Nephron (organoid): ENCODE data around the gene KCNJ10.
A peak's percentile ranks its signal among the peaks of the same experiment; 100 is the strongest.

Experiments used
- H3K27ac Mint-ChIP-seq, 3 experiments: 2 replicates each; pipeline ENCODE4 v1.8.0; 2020; ENCODE audit warnings: mixed read lengths in 3 of 3, mild to moderate bottlenecking in 2 of 3, moderate library complexity in 1 of 3
- H3K27me3 Mint-ChIP-seq: 2 replicates; pipeline ENCODE4 v1.8.0; 2021; ENCODE audit warnings: low read depth, mild to moderate bottlenecking, moderate library complexity, mixed read lengths
- H3K36me3 Mint-ChIP-seq: 2 replicates; pipeline ENCODE4 v1.8.0; 2020; ENCODE audit warnings: low read depth, mixed read lengths
- H3K4me1 Mint-ChIP-seq: 2 replicates; pipeline ENCODE4 v1.8.0; 2020; ENCODE audit warnings: mixed read lengths
- H3K4me3 Mint-ChIP-seq, 3 experiments: 2 replicates each; pipeline ENCODE4 v1.8.0; 2020; ENCODE audit warnings: mild to moderate bottlenecking in 3 of 3, mixed read lengths in 3 of 3, moderate library complexity in 2 of 3
- H3K9me3 Mint-ChIP-seq: 2 replicates; pipeline ENCODE4 v1.8.0; 2020; ENCODE audit warnings: mixed read lengths
- CTCF ChIP-seq, 3 experiments: fragments of 200-600 bp; sonication (generic); IDR thresholded peaks; one replicate each; pipeline ENCODE4 v1.5.0; 2021; ENCODE audit warnings: antibody characterized with exemption in 3 of 3; ENCODE audit not compliant: unreplicated experiment in 3 of 3

Gene KCNJ10

DNA sequence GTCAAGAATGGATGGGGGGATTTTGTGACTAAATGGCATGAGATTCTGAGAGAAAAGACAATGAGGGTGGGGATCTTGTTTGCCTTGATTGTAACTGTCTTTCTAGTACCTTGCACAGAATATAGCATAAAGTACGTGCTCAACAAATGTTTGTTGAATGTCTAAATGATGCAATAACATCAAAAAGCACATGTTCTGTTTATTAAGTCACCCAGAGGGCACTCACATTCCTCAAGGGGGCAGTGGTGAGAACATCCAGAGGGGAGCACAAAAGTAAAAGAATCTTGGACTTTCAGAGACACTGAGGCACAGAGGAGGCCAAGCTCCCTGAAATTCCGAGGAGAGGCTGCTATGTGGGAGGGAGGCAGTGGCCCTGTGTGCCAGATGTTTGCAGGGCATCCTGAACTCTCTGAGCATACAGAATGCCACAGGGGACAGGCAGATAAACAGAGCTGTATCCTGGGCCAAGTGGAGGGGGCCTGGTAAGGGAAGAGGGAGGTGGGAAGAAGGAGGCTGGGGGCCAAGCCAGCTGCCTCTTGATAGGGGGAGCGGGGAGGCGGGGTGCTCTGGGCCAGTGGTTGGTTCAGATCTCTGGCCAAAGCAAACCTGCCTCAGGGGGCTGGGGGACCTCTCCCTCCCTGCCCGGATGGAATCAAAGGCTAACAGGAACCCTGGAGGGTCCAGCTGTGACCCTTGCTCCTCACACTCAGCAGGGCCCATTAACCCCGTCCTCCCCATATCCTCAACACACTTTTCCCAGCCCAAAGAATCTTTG, 39.1 kb upstream of the KCNJ10 start:
- H3K4me3 Mint-ChIP-seq, result peak overlapping the region in 1 of 3 experiments; percentile 19
- no peaks in the 10 kb centered on the region for H3K9me3 Mint-ChIP-seq
- peaks cover 56% of the 10 kb centered on the region for H3K4me1 Mint-ChIP-seq
- peak; percentile 35 to 53 (median 51) for TF ChIP-seq CTCF (IDR thresholded peaks at IDR 0.05; ENCODE audit: unreplicated experiment in 3 of 3)
- no peaks in the 10 kb centered on the region for H3K36me3 Mint-ChIP-seq
- H3K27me3 Mint-ChIP-seq, result peaks cover 8% of the 10 kb centered on the region
- peak overlapping the region; percentile 26 to 70 (median 66) for H3K27ac Mint-ChIP-seq

DNA sequence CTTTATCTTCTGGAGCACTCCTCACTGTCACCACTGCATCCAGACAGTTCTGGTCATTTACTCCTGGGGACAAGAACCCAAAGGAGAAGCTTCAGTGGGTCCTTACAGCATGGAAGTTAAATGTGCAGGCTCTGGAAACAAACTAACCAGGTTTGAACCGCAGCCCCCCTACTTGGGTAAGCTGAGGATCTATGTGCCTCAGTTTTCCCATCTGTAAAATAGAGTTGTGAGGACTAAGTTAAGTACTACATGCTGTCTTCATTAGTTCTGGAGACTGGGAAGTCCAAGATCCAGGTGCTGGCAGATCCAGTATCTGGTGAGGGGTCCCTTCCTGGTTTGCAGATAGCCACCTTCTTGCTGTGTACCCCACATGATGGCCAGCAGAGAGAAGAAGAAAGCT, 37.6 kb upstream of the KCNJ10 start:
- Mint-ChIP-seq H3K27me3 (peaks cover 8% of the 10 kb centered on the region), H3K36me3 (no peaks in the 10 kb centered on the region), H3K4me1 (peaks cover 58% of the 10 kb centered on the region), H3K9me3 (no peaks in the 10 kb centered on the region), H3K27ac (no peak overlapping the region), H3K4me3 (no peak overlapping the region)
- no peak for TF ChIP-seq CTCF (IDR thresholded peaks at IDR 0.05; ENCODE audit: unreplicated experiment in 3 of 3)

GRCh38 chr1:160105155-160105554, 35.2 kb upstream of the KCNJ10 start:
- Mint-ChIP-seq H3K27ac (peak overlapping the region in 1 of 3 experiments; percentile 86), H3K4me1 (peaks cover 65% of the 10 kb centered on the region), H3K27me3 (peaks cover 8% of the 10 kb centered on the region), H3K9me3 (no peaks in the 10 kb centered on the region), H3K36me3 (no peaks in the 10 kb centered on the region), H3K4me3 (no peak overlapping the region)
- no peak for TF ChIP-seq CTCF (IDR thresholded peaks at IDR 0.05; ENCODE audit: unreplicated experiment in 3 of 3)

DNA sequence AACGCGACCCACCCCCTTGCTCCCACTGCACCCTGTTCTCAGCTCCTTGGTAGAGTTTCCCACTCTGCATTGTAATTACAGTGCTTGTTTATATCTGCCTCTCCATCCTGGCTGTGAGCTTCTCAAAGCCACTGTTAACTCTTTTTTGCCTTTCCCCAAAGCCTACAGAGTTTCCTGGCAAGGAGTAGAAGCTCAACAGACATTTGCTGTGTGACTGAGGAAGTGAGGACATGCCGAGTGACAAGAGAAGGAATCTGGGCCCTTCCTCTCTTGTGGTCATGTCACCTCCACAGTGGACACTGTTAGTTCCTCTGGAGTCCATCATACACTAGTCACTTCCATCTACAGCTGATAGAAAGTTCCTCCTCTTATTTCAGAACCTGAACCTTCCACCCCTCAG, 34.5 kb upstream of the KCNJ10 start:
- no peaks in the 10 kb centered on the region for H3K36me3 Mint-ChIP-seq
- H3K9me3 Mint-ChIP-seq, result no peaks in the 10 kb centered on the region
- H3K27me3 Mint-ChIP-seq, result peaks cover 8% of the 10 kb centered on the region
- H3K4me3 Mint-ChIP-seq, result no peak overlapping the region
- no peak for TF ChIP-seq CTCF (IDR thresholded peaks at IDR 0.05; ENCODE audit: unreplicated experiment in 3 of 3)
- H3K4me1 Mint-ChIP-seq, result peaks cover 61% of the 10 kb centered on the region
- peak overlapping the region; percentile 77 to 89 (median 86) for H3K27ac Mint-ChIP-seq

DNA sequence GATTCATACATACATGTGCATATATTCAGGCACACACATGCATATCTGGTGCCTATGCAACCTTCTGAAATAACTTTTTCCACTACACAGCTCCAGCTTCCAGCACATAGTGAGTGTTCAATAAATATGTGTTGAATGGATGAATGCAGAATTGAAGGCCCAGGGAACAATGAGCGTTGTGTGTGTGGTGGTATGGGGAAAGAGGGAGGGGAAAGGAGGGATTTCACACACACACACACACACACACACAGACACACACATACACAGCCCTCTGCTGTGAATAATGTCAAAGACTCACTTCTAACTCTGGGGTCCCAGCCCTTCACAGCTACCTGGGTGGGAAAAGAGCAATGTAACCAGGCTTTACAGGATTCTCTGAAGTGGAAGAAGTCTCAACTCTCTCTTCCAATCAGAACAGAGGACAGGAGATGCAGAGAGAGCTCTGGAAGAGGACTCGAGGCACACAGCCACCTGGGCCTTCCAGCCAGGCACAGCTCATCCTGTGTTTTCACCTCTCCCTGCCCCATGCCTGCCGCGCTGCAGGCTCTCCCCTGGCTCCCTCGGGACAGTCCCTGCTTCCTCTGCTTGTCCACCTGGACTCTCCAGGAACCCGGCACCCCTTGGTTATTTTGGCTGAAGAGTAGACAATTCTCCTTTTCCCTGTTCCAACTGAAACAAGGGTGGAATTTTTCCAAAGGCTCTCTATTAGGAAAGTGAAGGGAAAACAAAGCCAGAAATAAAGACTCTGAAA, 33.9 kb upstream of the KCNJ10 start:
- no peaks in the 10 kb centered on the region for H3K36me3 Mint-ChIP-seq
- TF ChIP-seq CTCF (IDR thresholded peaks at IDR 0.05; ENCODE audit: unreplicated experiment in 3 of 3), result no peak
- H3K4me1 Mint-ChIP-seq, result peaks cover 58% of the 10 kb centered on the region
- H3K27me3 Mint-ChIP-seq, result peaks cover 8% of the 10 kb centered on the region
- H3K27ac Mint-ChIP-seq, result peak overlapping the region; percentile 77 to 89 (median 86)
- H3K9me3 Mint-ChIP-seq, result no peaks in the 10 kb centered on the region
- peak overlapping the region in 1 of 3 experiments; percentile 2 for H3K4me3 Mint-ChIP-seq
